HG02938 (cell line): Measurements from ENCODE around the gene HDAC11.

Source experiments
- ATAC-seq: cut with Tn5 transposase; IDR thresholded peaks from one replicate; pipeline ENCODE4 v1.9.1; 2021; ENCODE audit warnings: mild to moderate bottlenecking, moderate library complexity; ENCODE audit not compliant: unreplicated experiment

Gene HDAC11

DNA sequence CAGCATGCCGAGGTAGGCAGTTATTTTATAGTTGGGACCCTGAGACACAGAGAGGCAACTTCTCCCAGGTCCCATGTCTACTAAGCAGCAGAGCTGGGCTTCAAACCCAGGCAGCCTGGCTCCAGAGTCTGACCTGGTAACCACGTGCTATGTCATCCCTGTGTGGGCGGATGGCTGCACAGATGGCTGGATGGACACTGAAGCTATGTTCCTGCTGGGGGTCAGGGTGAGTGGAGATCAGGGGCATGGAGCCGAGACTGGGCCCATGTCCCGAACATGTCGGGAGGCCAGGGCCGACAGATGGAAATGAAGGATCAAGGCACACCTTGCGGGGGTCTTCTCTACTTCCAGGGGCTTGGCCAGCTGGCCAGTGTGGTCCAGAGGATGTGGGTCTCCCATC lies 59.6 kb downstream of the HDAC11 start:
- ATAC-seq = no peak

GRCh38 chr3:13540297-13540995 lies 60.3 kb downstream of the HDAC11 start:
- no peak for ATAC-seq

DNA sequence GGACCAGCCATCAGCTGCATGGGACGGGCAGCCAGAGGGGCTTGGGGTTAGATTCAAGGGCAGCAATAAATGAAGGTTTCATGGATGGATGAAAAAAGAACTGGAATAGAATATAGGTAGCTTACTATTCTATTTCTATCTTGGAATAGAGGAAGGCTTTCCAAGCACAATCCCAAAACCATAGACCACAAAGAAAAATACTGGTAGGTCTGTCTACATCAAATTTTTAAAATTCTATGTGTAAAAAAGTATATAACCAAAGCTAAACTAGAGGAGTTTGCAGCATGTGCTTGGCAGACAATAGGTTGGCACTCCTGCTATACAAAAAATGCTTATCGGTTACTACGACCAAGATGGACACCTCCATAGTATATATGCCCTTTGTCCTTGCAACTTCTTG lies 61.6 kb downstream of the HDAC11 start:
- no peak for ATAC-seq

DNA sequence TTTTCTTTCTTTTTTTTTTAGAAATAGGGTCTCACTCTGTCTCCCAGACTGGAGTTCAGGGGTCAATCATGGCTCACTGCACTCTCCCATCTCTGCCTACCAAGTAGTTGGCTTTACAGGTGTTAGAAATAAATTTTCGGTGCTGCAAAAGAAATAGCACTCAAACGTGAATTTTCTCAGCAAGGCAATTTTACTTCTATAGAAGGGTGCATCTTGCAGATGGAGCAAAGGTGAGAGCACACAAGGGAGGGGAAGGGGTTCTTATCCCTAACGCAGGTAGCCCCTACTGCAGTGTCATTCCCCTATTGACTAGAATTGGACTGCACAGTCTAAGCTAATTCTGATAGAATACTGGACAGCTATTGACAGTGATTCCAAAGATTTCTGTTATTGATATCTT lies 62.0 kb downstream of the HDAC11 start:
- ATAC-seq = no peak

DNA sequence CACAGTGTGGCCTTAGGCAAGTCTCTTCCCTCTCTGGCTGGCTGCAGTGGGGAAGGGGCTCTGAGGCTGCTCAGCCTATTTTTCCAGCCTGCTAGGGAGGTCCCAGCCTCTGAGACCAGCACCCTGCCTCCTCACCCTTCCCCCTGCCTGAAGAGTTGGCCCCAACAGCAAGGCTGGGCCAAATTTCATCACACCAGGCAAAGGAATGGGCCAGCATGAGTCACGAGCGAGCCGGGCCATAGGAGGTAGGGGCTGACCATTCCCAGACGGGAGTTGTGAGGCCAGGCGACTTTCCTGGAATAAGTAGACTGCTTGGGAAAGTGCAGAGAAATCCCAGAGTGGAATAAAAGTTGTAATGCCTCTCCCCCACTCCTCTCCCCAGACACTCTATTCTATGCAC lies 63.1 kb downstream of the HDAC11 start:
- ATAC-seq = no peak

DNA sequence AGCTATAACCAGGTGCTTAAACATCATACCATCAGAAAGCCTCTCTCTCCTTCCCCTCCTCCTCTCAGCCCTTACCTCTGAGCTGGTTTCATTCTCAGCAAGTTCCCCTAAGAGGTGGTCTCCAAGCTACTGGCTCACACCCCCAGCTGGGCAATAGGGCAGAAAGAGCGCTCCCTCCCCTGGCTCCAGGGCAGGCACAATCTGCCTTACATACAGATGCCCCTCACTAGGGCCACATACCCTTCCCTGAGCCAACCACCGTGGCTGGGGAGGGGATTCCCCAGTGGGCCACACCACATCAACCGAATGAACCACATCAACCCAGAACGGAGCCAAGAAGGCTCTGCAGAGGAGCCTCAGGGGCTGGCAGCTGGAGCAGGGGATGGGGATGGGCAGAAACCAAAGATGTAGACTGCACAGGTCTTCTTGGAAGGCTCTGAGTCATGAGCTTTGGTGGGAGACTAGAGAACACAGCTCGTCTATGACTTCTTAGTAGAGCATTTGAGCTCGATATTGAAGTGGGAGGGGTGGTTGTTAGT lies 64.3 kb downstream of the HDAC11 start:
- ATAC-seq = no peak

DNA sequence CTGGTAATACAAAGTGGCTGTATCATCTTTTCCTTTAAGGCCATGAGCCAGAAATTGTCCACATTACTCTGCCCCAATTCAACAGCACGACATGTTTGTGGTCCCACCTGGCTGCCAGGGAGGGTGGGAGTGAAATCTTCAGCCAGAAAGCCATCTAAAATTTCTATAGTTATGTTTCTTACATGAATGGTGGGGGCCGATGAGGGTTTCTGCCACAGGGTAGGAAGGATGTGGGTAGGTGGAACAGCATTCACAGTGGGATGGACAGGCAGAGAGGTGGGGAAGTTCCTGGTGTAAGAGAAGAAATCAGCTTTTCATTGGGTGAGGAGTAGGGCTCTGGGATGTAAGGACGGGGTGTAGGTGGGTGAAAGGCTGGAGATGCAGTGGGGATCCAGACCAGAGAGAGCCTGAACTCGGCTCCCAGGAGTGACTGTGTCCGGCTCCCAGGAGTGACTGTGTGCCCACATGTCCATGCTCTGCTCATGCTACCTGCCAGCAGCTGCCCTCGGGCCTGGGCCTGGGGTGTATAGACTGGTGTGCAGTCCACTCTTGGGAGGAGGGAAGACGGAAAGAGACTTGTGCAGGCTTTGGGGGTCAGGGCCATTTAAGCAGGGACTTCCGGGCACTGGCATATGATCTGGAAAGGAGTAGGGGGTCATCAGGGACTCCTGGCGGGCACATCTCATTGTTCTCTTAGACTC lies 65.0 kb downstream of the HDAC11 start:
- ATAC-seq = no peak

GRCh38 chr3:13545952-13546454 lies 65.9 kb downstream of the HDAC11 start:
- ATAC-seq = no peak

DNA sequence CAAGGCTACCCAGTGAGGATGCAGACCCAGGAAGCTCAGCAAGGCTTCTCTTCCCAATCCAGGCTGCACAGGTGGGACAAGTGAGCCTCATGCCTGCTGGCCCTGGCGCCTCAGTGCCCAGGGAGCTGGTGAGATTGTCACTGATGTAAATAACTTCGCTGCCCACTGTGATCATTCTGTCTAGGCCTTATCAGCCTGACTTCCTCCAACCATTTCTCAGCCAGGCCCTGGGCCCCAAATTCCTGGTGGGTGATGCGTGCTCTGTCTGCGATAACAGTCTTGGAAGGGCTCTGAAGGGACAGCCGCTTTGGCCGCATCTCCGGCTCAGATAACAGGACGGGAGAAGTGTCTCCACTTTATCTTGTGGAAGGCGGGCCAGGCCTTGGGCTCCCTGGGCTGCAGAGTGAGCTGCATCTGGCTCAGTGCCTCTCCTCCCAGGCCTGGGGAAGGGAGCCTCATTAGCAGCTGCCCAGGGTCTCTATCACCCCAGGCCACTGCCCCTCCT lies 66.6 kb downstream of the HDAC11 start:
- no peak for ATAC-seq

GRCh38 chr3:13547591-13548371 lies 67.7 kb downstream of the HDAC11 start:
- ATAC-seq = no peak

DNA sequence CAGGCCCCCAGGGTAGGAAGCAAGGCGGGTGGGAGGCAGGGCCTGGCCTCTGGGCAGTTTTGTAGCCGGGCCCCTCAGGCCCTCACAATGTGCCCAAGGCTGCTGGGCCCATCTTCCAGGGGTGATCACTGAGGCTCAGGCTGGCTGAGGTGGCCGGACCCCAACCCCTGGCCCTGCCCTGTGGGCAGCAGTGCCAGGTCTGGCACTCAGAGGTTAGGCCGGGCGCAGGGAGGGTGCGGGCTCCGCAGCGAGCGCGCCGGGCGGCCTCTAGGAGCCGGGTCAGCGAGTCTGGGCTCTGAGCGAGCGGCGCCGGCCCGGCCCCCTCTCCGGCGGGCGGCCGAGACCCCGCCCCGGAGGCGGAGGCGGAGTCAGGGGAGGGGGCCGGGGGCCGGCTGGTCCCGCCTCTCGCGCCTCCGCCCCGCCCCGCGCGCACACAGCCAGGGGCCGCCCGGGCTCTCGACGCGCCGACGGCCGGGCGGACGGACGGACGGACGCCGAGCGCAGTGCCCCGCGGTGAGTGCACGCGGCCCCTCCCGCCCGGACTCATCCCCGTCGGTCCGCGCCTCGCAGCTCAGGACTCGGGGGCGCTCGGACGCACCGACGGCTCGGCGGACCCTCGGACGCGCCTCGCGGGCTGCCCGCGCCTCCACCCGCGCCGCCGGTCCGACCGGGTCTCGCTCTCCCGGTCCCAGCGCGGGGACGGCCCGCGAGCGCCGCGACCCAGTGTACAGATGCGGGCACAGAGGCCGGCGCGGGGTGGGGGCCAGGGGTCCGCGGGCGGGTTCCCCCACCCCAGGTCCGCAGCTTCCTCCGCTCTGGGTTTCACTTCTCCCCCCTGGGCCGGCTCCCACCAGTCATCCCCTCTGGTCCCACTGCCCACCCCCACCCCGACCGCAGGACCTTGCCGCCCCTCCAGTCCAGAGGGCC lies 68.9 kb downstream of the HDAC11 start, which contains the start of gene FBLN2:
Gene FBLN2, plus strand, starts transcription at position 430 of the 927 bp plus-strand sequence. CDS start 21,231 bp downstream, outside the sequence.
- no peak for ATAC-seq

DNA sequence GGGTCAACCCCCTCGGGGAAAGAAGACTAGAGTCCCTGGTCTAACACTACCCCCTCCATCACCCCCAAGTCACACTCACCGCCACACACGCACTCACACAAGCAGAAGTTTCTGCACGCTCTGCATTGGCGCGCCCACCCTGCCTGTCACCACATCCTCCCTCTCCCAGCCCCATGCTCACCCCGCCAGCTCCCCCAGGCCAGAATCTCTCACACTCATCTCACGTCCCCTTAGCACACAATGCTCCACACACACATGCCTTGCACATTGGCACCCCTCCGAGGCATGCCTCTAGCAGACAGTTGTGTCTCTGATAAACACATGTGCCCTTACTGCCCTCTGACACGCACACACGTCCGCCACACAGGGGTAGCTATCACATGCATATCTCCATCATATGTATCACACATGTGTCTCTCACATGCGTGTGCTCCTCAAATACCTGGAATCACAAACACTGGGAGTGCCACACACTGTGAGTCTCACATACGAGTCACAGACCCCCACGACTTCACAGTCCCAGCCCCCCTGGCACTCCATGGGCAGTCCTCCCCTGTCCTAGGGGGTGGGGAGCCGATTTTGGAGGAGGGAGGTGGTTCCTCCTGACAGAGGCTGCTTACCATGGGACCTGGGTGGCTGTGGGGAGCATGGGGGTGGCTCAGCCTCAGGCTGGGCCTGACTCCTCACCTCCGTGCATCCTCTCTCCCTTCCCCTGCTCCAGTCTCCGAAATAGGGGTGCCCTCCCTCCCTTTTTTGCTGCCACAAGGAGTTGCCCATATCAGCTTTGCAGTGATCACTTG lies 69.7 kb downstream of the HDAC11 start:
- ATAC-seq = no peak

- no peak for ATAC-seq
Measured at GRCh38 chr3:13550423-13550690, 70.3 kb downstream of the HDAC11 start.

DNA sequence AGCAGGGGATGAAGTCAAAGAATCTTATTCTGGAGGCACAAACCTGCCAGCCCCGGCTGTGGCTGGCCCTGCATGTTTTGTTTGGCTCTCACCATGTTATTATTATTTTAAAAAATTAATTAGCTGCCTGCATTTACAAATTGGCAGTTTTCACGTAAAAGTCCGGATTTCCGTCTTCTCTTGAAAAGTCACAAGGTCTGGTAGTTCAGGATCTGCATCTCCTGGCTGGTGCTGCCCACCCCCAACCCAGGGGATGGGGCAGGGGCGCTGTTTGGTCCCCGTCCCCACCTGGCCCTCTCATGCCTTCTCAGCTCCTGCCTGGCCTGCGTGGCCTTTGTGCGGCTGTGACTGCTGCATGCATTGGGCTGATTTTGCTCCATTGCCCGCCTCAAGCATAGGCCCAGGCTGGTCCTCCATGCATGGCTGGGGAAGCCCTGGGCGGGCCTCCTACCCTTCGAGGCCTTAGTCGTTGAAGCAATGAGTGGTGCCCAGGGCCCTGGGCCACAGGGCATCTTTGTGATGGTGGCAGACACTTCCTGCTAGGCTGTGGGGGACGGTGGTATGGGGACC lies 70.8 kb downstream of the HDAC11 start:
- no peak for ATAC-seq

- no peak for ATAC-seq
Measured at GRCh38 chr3:13552857-13553652, 72.9 kb downstream of the HDAC11 start.

DNA sequence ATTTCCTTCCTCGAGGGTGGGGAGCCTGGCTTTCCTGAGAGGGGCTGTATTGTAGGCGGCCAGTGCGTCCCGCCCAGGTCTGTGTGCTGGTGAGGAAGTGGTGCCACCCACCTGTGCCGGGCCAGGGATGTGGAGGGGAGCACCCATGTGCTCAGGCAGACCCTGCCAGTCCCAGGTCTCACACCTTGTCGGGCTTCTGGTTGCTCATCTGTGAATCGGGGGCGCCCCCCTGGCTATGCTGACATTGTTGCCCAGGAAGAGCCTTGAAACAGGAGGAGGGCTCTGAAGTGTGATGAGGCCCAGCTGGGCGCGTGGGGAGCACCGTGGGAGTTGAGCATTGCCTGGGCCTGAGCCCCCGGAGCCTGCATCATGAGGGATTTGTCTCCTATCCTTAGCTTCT lies 73.6 kb downstream of the HDAC11 start:
- no peak for ATAC-seq

DNA sequence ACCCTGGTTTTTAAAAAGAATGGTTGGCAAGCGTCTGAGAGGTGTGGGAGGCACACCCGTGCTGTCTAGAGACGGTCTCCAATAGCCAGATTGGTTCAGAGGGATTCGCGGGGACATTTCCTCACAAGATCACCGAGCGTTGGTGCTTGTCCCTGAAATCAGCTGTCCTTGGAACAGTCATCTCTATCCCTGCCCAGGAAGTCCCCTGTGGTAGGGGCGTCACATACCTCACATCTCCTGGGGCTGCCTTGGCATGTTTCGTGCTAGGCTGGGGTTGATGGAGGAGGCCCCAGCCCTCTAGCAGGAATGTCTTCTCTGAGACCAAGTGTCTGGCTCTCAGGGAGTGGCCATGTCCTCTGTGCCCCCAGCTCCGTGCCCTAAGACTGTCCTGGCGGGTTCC lies 75.6 kb downstream of the HDAC11 start:
- no peak for ATAC-seq
